GM12878 (cell line): Measurements from ENCODE around the gene XRCC6. TPM values are rescaled to one million over a fixed set of nuclear protein-coding genes. Genes with fewer than 3 reads are reported as not detected.
A peak's percentile ranks its signal among the peaks of the same experiment; 100 is the strongest.

Experiments used
- CBFB ChIP-seq: IDR thresholded peaks from 2 replicates; pipeline ENCODE4 v1.6.1; 2016; ENCODE audit warnings: antibody characterized with exemption, low read depth
- CREM ChIP-seq: IDR thresholded peaks from 2 replicates; pipeline ENCODE4 v1.6.1; 2014; ENCODE audit warnings: antibody characterized with exemption, low read depth
- EGR1 ChIP-seq, 2 experiments: IDR thresholded peaks; 1 replicate in 1 of 2; 2 replicates in 1 of 2; pipeline ENCODE4 v1.6.1; 2011 to 2012; ENCODE audit warnings: low read depth in 2 of 2, low read length in 2 of 2, borderline replicate concordance in 1 of 2, mild to moderate bottlenecking in 1 of 2, moderate library complexity in 1 of 2
- EP300 ChIP-seq, 2 experiments: fragments of 150-350 bp in 1 of 2; IDR thresholded peaks; 2 replicates each; pipeline ENCODE4 v1.6.1; 2011 to 2012; ENCODE audit warnings: low read depth in 2 of 2, low read length in 2 of 2, borderline replicate concordance in 1 of 2, improper control_type of control experiment in 1 of 2, inconsistent platforms in 1 of 2; ENCODE audit not compliant: control insufficient read depth in 1 of 2
- FOS ChIP-seq: IDR thresholded peaks from 3 replicates; pipeline ENCODE4 v1.6.1; 2011; ENCODE audit warnings: borderline replicate concordance; ENCODE audit not compliant: insufficient read length; ENCODE audit errors: extremely low read depth
- GATAD2B ChIP-seq: fragments of 450-650 bp; conservative IDR thresholded peaks from 2 replicates; pipeline ENCODE4 v1.6.1; 2017; ENCODE audit warnings: low read depth, mild to moderate bottlenecking, moderate library complexity
- JUND ChIP-seq: IDR thresholded peaks from 2 replicates; pipeline ENCODE4 v1.6.1; 2012; ENCODE audit warnings: low read depth, mild to moderate bottlenecking, low read length, improper control_type of control experiment, moderate library complexity
- KLF5 ChIP-seq: fragments of 450-650 bp; IDR thresholded peaks from 2 replicates; pipeline ENCODE4 v1.6.1; 2014; ENCODE audit warnings: mild to moderate bottlenecking; ENCODE audit not compliant: partially characterized antibody
- MLLT1 ChIP-seq: fragments of 450-650 bp; IDR thresholded peaks from 2 replicates; pipeline ENCODE4 v1.6.1; 2016; ENCODE audit warnings: mild to moderate bottlenecking
- MYC ChIP-seq: IDR thresholded peaks from 2 replicates; pipeline ENCODE4 v1.6.1; 2011; ENCODE audit warnings: mild to moderate bottlenecking, low read length, moderate library complexity, inconsistent platforms; ENCODE audit not compliant: insufficient read depth, insufficient replicate concordance, insufficient read length, severe bottlenecking
- POLR2A ChIP-seq: IDR thresholded peaks from 2 replicates; pipeline ENCODE4 v1.6.1; 2011; ENCODE audit warnings: low read depth, mild to moderate bottlenecking, low read length
- POU2F2 ChIP-seq: IDR thresholded peaks from 3 replicates; pipeline ENCODE4 v1.6.1; 2011; ENCODE audit warnings: low read depth, mild to moderate bottlenecking, low read length, borderline replicate concordance
- SIX5 ChIP-seq: IDR thresholded peaks from 2 replicates; pipeline ENCODE4 v1.6.1; 2011; ENCODE audit warnings: mild to moderate bottlenecking, low read depth, low read length, moderate library complexity; ENCODE audit not compliant: severe bottlenecking
- SKIL ChIP-seq: fragments of 450-650 bp; IDR thresholded peaks from 2 replicates; pipeline ENCODE4 v1.6.1; 2017; ENCODE audit warnings: mild to moderate bottlenecking, low read depth, inconsistent platforms; ENCODE audit not compliant: poor library complexity, severe bottlenecking
- SMARCA5 ChIP-seq: fragments of 450-650 bp; IDR thresholded peaks from 2 replicates; pipeline ENCODE4 v1.6.1; 2017; ENCODE audit warnings: mild to moderate bottlenecking
- STAT1 ChIP-seq: fragments of 450-650 bp; conservative IDR thresholded peaks from 2 replicates; pipeline ENCODE4 v1.6.1; 2014; ENCODE audit warnings: antibody characterized with exemption, mild to moderate bottlenecking
- SUPT20H ChIP-seq: IDR thresholded peaks from 2 replicates; pipeline ENCODE4 v1.6.1; 2011; ENCODE audit warnings: low read depth, mild to moderate bottlenecking, low read length, moderate library complexity, borderline replicate concordance; ENCODE audit not compliant: control insufficient read depth
- TBL1XR1 ChIP-seq: IDR thresholded peaks from 2 replicates; pipeline ENCODE4 v1.6.1; 2012; ENCODE audit warnings: low read depth, low read length, improper control_type of control experiment
- USF2 ChIP-seq: IDR thresholded peaks from 2 replicates; pipeline ENCODE4 v1.6.1; 2011; ENCODE audit warnings: low read depth, low read length, improper control_type of control experiment, borderline replicate concordance
- ZNF384 ChIP-seq: IDR thresholded peaks from 2 replicates; pipeline ENCODE4 v1.6.1; 2012; ENCODE audit warnings: low read depth, mild to moderate bottlenecking, low read length, improper control_type of control experiment, borderline replicate concordance
- ZZZ3 ChIP-seq: IDR thresholded peaks from 2 replicates; pipeline ENCODE4 v1.6.1; 2011; ENCODE audit warnings: low read depth; ENCODE audit not compliant: control insufficient read depth, insufficient read length
- polyA plus RNA-seq, 11 experiments: library from polyadenylated mRNA; depleted of rRNA in 4 of 11; unstranded in 6 of 11; stranded (reverse) in 5 of 11; fragments of >200 nt; fragmentation: Nextera tagmentation in 4 of 11; fragmentation: Illumina TruSeq in 1 of 11; extraction: Ambion mirVana in 4 of 11; extraction: Trizol in 1 of 11; gene quantifications; 1 replicate in 1 of 11; 2 replicates in 10 of 11; pipeline versions ENCODE4 v1.2.1 to v1.2.3, GENCODE V29; 2011 to 2016; ENCODE audit warnings: inconsistent platforms in 2 of 11, missing spikeins in 2 of 11, low read depth in 1 of 11
- total RNA-seq, 4 experiments: library from RNA; depleted of rRNA in 3 of 4; stranded (reverse); fragments of >200 nt in 3 of 4; fragmentation: Illumina TruSeq in 1 of 4; extraction: Trizol in 1 of 4; gene quantifications; 2 replicates each; pipeline versions ENCODE4 v1.2.1 to v1.2.3, GENCODE V29; 2013 to 2021
- TF ChIP-seq, protein P1 (sequence below): fragments of 450-650 bp; IDR thresholded peaks from 2 replicates; pipeline ENCODE4 v1.6.1; 2016; ENCODE audit warnings: mild to moderate bottlenecking
- TF ChIP-seq, protein P2 (sequence below): fragments of 450-650 bp; IDR thresholded peaks from 2 replicates; pipeline ENCODE4 v1.6.1; 2014; ENCODE audit warnings: mild to moderate bottlenecking

The XRCC6 gene
- total and polyA plus RNA-seq, 10 of the 15 experiments (the other 5 are each of a cell fraction or from before 2014, with no cell fraction given) = 186 to 718 (median 348) TPM

DNA sequence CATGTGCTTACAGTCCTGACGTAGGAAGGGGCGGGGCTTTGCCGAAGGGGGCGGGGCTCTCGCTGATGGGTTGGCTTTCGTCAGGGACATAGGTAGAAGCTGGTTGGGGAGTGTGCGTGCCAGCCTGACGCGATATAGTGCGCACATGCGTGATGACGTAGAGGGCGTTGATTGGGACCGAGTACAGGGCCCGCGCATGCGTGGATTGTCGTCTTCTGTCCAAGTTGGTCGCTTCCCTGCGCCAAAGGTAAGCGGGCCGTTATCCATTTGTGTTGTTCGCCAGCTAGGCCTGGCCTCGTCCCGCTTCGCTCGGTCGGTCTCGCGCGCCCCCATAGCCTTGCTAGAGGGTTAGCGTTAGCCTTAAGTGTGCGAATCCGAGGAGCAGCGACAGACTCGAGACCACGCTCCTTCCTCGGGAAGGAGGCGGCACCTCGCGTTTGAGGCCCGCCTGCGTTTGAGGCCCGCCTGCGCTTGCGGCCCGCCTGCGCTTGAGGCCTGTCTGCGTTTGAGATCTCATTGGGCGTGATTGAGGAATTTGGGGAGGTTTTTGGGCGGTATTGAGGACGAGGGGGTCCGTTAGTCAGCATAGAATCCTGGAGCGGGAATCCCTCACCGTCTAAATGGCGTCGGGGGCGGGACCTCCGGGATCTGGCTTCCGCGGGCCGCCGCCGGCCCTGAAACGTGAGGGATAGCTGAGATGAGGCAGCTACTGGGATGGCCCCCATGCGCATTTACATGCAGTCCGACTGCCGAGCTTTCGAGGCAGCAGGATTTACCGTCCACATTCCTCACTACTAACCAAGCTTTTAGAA is at the start of gene XRCC6 (continued):
- TF ChIP-seq SKIL = no peak
- TF ChIP-seq CREM = peak; percentile 95
- peak; percentile 90 for TF ChIP-seq POLR2A
- TF ChIP-seq ZZZ3 = no peak
- TF ChIP-seq SIX5 = no peak
- TF ChIP-seq STAT1 = peak; percentile 57; the same call in 1 of the 2 replicates
- no peak for TF ChIP-seq KLF5
- no peak for TF ChIP-seq TBL1XR1
- TF ChIP-seq, protein P1, sequence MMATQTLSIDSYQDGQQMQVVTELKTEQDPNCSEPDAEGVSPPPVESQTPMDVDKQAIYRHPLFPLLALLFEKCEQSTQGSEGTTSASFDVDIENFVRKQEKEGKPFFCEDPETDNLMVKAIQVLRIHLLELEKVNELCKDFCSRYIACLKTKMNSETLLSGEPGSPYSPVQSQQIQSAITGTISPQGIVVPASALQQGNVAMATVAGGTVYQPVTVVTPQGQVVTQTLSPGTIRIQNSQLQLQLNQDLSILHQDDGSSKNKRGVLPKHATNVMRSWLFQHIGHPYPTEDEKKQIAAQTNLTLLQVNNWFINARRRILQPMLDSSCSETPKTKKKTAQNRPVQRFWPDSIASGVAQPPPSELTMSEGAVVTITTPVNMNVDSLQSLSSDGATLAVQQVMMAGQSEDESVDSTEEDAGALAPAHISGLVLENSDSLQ = peak; percentile 91
- TF ChIP-seq POU2F2 = peak; percentile 39; the same call in 1 of the 3 replicates
- peak; percentile 50; the same call in 1 of the 2 replicates for TF ChIP-seq MLLT1
- TF ChIP-seq CBFB = no peak
- TF ChIP-seq GATAD2B = peak; percentile 78
- peak in 1 of 2 experiments; percentile 31; a peak in 1 of 3 replicates for TF ChIP-seq EGR1 (IDR thresholded peaks at IDR 0.05; ENCODE audit: borderline replicate concordance in 1 of 2, low read depth in 2 of 2, low read length in 2 of 2)
- no peak for TF ChIP-seq FOS
- no peak for TF ChIP-seq JUND
- no peak for TF ChIP-seq MYC
- no peak for TF ChIP-seq SUPT20H
- TF ChIP-seq SMARCA5 = no peak; the same call in 1 of the 2 replicates
- TF ChIP-seq, protein P2, sequence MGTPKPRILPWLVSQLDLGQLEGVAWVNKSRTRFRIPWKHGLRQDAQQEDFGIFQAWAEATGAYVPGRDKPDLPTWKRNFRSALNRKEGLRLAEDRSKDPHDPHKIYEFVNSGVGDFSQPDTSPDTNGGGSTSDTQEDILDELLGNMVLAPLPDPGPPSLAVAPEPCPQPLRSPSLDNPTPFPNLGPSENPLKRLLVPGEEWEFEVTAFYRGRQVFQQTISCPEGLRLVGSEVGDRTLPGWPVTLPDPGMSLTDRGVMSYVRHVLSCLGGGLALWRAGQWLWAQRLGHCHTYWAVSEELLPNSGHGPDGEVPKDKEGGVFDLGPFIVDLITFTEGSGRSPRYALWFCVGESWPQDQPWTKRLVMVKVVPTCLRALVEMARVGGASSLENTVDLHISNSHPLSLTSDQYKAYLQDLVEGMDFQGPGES = no peak
- no peak for TF ChIP-seq ZNF384
- TF ChIP-seq USF2 = no peak; the same call in 1 of the 2 replicates
- no peak; a peak in 1 of 4 replicates for TF ChIP-seq EP300 (IDR thresholded peaks at IDR 0.05; ENCODE audit: borderline replicate concordance in 1 of 2, control insufficient read depth in 1 of 2, low read depth in 2 of 2, low read length in 2 of 2)
